GM19467 (cell line): ENCODE measurements around the gene EEIG1.

Source experiments
- ATAC-seq: cut with Tn5 transposase; IDR thresholded peaks from one replicate; pipeline ENCODE4 v1.9.1; 2021; ENCODE audit warnings: mild to moderate bottlenecking, moderate library complexity; ENCODE audit not compliant: unreplicated experiment

Gene EEIG1

DNA sequence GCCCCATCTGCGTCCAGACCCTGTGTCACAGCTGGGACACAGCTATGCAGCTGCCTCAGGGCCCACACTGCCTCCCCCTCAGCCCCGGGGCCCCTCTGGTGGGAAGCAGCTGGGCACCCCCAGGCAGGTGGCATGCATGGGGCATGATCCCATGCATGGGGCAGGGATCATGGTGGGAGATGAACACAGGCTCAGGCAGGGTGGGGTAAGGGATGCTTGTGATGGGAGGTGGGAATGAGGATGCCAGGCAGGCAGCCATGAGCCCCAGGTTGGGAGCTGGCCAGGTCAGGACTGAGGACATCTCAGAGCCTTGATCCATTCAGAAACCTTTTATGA is 19.7 kb downstream of the EEIG1 start:
- ATAC-seq: no peak

DNA sequence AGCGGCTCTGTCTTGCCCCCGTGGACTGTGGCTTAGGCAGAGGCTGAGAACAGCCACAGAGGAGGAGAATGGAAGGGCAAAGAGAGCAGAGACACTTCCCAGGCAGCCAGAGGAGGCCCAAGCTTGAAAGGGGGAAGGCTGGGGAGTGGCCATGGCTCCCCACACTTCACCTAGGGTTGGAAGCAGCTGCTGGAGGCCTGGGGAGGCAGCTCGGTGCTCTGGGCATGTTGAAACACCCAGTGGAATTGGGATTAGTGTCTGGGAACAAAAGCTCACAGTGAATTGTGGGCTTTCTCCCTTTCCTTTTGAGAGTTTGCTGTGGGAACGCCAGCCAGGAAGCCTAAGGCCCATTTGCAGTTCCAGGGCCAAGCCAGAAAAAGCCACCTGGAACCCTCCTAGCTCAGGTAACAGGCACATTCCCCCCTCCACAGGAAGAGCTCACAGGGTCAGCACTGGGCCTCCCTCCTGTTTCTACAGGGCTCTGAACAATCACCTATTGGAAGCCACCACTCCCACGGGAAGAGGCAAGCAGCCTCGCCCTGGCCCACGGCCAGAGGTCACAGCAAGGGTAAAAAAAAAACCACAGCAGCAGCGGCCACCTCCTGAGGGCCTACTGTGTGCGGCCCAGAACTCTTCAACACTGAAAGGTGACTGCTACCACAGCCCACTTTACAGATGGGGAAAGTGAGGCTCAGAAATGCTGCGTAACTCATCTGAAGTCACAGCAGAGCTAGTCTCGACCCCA is 20.2 kb downstream of the EEIG1 start:
- no peak for ATAC-seq

DNA sequence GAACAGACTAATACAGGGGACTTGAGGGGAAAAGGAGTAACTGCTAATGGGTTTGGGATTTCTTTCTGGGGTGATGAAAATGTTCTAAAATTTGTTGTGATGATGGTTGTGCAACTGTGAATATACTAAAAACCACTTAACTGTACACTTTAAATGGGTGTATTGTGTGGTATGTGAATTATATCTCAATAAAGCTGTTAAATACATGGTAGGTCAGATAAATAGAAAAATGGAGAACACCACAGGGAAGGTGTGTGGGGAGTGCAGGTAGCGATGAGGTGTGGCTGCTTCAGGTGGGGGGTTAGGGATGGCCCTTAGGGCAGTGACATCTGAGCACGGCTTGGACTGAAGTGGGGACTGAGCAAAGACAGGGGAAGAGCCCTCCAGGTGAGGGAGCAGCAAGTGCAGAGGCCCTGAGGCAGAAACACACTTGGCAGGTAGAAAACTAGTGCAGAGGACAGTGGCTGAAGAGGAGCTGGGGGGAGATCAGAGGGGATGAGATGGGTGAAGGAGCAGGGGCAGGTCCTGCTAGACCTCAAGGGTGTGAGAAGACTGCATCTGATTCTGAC is 20.9 kb downstream of the EEIG1 start:
- ATAC-seq: no peak

DNA sequence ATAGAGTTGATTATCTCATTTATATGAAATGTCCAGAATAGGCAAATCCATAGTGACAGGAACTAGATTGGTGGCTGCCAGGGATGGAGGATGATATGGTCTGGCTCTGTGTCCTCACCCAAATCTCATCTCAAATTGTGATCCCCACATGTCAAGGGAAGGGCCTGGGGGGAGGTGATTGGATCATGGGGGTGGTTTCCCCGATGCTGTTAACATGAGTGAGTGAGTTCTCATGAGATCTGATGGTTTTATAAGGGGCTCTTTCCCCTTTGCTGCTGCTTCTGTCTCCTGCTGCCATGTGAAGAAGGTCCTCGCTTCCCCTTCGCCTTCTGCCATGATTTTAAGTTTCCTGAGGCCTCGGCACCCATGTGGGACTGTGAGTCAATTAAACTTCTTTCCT is 21.4 kb downstream of the EEIG1 start:
- no peak for ATAC-seq

DNA sequence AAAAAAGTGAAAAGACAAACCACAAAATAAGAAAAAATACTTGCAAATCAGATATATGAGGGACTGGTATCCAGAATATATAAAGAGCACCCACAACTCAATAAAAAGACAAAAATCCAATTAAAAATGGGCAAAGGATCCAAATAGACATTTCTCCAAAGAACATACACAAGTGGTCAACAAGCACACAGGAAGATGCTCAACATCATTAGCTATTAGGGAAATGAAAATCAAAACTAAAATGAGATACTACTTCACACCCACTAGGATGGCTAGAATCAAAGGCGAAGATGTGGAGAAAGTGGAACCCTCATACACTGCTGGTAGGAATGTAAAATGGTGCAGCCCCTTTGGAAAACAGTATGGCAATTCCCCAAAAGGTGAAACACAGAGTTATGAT is 22.1 kb downstream of the EEIG1 start:
- no peak for ATAC-seq

DNA sequence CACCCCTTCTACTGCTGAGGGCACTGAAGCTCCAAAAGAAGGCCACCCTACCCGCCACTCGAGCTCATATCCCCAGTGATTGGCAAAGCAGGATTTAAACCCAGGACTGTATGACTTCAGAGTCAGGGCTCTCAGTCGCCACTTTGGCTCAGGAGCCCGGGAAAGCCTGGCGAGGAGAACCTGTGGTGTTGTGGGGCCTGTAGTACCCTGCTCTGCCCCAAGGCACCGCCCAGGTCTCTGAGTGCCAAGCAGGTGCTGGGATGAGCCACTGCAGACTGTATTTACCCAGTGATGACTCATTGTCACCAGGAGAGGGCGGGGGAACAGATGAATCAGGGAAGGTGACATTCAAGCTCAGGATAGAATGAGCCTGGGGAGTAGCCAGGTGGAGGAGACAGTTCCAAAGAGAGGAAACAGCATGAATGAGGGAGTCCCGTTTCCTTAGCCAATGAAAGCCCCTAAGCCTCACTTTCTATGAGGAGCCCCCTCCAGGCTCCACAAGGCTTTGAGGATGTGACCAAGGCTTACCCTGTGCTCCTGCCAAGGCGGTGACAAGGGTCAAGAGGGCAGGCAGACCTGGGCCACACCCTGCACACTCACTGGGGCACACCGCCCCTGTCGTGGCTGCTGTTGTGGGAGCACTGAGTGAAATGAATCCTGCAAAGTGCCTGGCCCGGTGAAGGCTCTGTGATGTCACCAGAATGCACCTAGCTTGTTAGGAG is 25.3 kb downstream of the EEIG1 start:
- no peak for ATAC-seq

DNA sequence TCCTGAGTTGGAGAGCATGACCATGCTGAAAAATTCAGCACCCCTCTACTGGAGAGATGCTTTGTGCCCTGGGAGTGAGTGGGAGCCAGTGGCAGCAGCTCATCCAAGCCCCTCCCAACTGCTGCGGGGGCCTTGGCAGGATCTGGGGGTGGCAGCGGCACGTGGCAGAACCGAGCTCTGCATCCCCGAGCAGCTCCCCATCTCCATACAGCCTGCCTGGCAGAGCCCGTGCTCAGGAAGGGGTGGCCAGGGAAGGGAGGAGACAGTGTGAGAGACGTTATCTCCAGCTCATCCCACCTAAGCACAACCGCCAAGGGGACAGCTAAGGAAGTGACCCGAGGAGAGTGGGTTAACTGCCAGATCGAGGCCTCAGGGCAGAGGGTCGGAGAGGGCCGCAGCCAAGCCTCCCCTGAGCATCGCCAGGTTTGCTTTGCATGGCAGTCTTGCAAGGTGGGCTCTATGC is 25.9 kb downstream of the EEIG1 start:
- no peak for ATAC-seq

DNA sequence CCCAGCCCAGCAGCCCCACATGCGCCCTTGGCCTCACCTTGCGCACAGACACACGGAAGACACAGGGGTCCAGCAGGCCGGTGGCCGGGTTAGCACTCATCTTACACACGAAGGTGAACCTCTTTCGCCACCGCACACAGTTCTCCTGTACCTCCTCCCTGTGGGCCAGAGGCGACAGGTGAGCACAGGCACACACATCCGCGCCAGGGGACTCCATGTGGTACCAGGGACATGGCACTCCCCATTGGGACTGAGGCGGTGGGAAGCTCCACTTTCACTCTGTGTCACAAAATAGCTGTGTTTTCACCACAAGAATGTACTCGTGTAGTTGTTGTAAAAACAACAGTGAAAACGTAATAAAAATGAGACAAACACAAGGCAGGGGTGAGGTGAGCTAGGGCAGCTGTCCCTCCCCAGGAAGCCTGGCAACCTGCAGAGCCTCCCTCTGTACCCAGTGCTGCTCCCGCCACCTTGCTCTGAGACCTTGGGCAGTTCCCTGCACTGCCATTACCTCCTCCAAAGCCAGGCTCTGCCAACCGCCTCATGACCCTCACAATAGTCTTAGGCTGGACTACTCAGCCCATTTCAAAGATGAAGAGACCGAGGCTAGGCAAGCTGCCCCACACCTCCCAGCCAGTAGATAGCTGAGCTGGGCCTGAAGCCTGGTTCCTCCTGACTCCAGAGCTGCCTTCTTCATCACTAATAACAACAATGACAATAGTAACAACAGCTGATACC is 26.9 kb downstream of the EEIG1 start:
- no peak for ATAC-seq

DNA sequence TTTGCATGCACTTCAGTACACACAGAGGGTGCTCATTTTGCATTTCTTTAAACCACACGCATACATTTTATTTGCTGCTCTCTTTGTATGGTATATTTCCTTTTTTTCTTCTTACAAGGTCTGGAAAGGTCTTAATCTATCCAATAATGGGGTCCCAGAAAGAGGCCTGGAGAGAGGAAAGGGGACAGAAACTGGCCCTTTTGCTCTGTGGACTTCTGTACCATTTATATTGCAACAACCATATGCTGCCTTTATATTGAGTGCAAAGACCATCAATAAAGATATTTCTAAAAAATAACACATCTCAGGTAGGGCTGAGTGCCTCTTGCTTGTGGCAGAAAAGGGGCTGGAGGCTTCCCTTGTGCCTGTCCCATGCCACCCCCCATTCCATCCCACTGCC is 27.6 kb downstream of the EEIG1 start:
- ATAC-seq: no peak

DNA sequence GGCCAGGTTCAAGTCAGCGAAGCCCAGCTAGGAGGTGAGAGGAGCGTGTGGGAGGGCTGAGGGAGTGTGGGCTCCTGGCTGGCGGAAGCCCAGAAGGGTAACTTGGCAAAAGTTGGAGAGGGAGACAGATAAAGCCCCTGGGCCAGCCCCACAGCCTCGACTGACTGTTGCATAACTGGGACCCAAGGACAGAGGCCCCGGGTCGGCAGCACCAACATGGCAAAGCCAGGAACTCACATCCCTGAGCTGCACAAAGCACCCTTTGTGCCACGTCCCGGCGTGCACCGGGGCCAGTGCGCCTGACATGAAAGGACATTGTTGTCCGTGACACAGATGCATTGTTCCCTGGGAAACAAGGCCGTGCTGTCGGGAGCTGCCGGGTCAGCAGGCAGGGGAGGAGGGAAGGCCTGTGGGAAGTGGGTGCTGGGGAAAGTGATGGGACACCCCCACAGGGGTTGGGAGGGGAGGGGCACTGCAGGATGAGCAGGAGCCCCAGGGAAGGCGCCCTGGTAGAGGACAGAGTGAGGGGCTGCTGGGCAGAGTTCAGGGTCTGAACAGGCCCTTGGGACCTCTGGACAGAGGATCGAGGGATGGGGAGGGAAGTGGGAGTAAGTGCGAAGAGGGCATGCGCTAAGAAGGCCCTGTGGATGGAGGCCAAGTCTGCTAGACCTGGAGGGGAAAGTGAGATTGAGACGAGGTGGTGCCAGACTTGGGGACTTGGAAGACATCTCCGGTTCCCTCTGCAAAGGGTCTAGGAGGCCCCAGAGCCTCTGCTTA is 30.1 kb downstream of the EEIG1 start:
- ATAC-seq: no peak

DNA sequence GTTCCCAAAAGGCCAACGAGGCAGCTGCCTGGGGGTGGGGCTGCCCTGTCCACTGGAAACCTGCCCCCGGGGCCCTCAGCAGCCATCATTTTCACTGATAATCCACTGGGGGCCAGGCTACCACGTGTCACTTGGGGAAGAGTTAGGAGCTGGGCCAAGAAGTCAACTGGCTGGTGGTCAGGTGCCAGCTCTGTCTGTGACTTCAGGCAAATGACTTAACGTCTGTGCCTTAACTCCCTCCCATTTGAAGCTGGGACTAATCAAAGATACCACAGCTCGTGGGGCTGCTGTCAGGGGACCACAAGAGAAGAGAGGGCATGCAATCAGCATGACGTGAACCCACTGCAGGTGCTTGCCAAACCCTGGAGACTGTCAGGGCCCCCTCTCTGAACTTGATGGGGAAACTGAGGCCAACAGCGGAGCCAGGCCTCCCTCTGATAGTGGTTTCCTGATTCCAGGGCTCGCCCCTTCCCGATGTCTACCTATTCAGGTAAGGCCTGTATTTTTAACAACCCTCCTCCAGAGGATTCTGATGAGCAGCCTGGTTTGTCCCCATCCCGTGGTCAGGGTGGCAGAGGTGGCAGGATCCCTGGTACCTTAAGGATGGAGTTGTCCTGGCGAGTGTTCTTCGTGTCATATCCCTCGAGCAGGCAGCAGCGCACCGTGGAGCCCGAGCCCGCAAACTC is 30.8 kb downstream of the EEIG1 start:
- ATAC-seq: no peak

DNA sequence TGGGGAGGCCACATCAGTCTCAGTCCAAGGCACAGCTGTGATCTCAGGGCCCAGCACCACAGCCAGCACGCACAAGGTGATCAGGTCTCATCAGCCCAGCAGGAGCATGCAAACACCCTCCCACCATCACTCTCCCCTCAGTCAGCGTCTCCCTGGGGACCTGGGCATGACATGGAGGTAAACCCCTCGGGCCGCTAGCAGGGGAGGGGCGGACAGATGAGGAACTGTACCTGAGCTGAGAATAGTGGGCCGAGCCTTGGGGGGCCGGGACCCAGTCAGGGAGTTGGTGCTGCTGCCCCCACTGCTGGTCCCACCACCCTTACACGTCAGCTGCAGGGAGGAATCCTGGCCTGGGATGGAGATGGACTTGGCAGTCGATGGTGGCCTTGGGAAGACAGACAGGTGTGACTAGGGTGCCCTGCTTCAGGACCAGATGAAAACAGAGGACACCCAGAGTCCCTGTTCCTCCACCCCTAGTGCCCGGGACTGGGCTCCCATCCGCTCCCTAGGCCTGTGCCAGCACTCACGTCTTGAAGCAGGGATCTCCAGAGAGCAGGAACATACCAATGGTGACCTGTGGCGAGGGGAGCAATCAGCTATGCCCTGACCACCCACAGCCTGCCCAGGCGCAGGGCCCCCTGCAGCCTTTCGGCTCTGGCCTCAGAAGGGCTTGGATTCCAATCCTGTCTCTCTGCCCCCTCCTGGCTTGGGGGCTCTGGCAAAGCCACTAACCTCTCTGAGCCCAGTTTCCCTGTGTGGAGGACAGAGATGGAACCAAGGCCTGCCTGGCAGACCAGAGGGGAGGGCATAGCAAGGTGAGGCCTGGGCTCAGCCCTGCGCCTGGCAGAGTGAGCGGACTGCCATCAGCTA is 32.7 kb downstream of the EEIG1 start:
- ATAC-seq: no peak

DNA sequence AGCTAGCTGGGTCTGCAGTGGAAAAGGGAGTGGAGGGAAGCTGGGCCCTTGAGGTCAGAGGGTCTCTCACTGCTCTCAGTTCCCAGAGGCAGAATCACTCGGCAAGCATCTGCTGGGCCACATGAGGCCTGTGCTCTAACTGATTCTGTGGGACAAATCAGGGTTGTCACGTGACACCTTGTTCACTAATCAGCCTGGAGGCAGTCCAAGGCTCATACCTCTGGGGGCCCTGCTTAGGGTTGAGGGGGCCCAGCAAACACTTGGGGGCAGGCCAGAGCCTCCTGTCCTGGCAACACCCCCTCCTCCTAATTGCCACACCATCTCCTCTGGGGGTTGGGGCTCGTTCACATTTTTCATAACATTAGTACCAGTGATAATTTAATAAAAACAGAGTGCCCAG is 34.1 kb downstream of the EEIG1 start:
- ATAC-seq: no peak

DNA sequence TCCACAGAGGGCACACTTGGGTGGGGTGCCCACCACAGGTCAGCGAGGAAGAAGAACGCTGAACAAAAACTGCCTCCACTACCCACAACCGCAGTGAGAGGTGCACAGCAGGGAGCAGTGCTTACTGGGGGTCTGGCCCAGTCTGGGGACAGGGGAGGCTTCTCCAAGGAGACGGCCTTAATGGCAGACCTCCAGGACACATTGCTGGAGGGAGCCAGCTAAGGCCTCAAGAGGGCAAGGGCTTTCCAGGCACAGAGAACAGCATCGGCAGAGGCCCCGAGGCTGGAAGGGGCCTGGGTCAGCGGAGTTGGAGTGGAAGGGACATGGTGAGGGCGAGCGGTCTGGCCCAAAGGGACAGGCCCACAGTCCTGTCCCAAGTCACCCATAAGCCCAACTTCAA is 34.8 kb downstream of the EEIG1 start:
- ATAC-seq: no peak

DNA sequence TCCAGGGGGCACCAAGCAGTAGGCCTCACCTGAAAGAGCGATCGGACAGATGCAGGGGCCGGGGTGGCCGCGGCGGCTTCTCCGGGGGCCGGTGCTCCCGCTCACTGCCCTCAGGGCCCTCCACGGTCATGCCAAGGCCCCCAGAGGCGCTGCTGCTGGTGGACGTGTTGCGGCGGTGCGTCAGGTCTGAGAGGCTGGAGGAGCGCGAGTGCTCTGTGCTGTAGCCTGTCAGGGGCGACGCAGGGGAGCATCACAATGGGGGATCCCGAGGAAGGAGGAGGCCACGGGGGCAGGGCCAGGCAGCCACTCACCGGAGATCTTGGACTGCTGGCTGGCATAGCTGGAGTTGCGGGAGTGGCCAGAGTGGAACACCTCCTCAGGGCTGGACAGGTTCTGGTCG is 35.5 kb downstream of the EEIG1 start:
- ATAC-seq: no peak

DNA sequence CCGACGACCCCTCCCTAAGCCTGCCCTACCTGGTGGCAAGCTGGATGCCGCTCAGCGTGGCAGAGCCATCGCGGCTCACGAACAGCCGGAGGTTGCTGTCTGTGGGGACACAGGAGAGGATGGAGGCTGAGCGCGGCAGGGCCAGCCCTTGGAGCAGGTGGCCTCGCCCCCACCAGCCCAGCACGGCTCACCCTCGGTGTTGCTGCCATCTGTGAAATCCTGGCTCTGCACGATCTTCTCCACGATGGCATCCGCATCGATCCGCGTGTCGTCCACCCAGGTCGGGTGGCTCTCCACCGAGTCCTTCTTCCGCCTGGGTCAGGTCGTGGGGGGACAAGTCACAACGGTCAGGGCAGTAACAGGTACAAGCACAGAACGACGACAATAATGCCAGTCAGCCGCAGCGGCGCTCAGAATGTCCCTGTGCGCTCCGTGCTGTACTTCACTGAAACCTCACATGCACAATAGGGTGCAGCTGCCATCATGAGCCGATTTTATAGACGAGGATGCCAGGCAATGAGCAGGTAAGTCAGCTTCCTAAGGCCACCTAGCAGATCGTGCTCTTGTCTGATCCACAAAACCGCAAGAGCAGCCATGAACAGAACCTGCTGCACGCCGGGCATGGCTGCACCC is 36.1 kb downstream of the EEIG1 start:
- no peak for ATAC-seq

DNA sequence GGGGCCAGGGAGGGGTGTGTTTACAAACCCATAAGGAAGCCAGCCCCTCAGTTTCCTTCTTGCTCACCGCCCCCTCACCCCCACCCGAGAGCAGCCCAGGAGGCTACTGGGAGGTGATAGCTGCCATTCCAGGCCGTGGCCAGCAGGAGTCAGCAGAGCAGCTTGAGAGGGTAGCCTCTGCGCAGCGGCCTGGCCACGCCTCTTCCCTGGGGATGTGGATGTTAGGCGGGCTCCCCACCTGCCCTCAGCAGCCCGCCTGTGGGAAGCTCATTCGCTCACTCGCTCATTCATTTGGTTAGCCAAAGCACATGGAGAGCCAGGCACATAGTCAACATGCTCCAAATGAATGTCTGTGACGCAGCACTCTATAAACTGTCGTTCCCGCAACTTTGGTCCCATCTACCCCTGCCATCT is 37.1 kb downstream of the EEIG1 start:
- no peak for ATAC-seq

DNA sequence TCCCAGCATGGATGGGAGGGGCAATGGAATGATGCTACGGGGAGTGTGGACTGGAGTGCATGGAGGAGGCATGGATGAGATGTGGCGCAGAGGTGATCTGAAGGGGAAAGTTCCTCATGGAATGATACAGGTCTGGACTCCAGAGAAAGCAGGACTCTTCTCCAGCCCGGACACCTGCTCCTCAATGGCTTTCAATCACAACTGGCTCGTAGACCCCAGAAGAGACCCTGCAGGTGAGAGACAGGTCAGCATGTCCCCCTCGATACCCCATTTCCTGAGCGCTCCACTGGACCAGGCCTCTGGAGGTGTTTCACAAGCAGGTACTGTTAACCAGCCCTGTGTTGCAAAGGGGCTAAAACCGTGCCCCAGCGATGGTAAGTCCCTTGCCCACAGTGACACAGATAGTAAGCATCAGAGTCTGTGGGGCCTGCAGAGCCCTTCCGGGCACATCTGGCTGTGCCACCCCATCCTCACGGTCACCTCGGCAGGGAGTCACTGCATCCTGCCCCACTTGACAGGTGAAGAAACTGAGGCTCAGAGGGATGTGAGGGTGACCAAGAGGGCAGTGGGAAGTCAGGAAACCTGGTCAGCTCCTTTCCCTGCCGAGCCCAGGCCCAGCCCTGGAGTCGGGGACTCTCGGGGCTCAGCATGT is 37.7 kb downstream of the EEIG1 start:
- ATAC-seq: no peak
